GM21360 (cell line): ENCODE results near the gene WNK2.
"Not testable (repeated sequence)": the region's sequence is repeated elsewhere in the genome, so short reads cannot be mapped to it uniquely, and the experiment has no call there.

ENCODE experiments used
- ATAC-seq: cut with Tn5 transposase; IDR thresholded peaks from one replicate; pipeline ENCODE4 v1.9.1; 2021; ENCODE audit warnings: mild to moderate bottlenecking, moderate library complexity; ENCODE audit not compliant: unreplicated experiment

Gene WNK2

GRCh38 chr9:93321220-93321610 is 137.3 kb downstream of the WNK2 start:
- ATAC-seq: no peak

GRCh38 chr9:93323446-93323954 is 139.6 kb downstream of the WNK2 start:
- ATAC-seq: not testable (repeated sequence)

- ATAC-seq: no peak
Observed at GRCh38 chr9:93324191-93324834, 140.4 kb downstream of the WNK2 start.

GRCh38 chr9:93325307-93326035 is 141.5 kb downstream of the WNK2 start:
- no peak for ATAC-seq

DNA sequence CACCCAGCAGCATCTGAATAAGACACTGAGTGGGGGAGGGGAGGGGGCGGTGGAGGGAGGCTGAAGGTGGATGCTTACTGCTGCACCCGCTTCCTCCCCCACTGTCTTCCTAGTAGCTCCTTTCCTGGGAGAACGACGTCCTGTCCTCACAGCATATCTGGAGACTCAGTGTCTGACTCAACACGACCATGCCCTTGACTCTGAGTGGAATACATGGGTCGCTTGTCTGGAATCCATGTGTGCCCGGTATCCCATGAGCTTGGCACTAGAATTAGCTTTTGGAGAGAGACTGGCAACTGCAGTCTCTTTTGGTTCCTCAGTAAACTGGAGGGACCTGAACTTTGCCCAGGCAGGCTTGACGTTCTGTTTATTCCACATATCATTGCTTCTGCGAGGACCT is 142.1 kb downstream of the WNK2 start:
- ATAC-seq: no peak

DNA sequence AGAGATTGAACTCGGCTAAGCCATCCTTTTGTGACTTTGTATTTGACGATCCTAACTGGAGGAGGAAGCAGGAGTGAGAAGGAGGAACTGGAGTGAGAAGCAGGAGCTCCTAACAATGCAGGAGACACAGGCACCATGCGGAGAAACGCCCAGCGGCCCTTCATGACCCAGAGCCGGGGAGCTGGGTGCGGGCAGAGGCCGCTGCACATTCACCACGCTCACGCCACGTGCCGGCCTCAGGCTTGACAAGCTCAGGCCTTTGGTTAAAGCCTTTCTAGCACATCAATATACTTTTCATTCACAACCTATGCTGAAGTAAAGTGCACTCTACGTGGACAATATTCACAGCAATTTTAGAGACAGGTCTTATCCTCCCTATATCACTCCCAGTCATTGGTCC is 142.7 kb downstream of the WNK2 start:
- ATAC-seq: no peak

- no peak for ATAC-seq
Observed at GRCh38 chr9:93329629-93330280, 145.8 kb downstream of the WNK2 start.

DNA sequence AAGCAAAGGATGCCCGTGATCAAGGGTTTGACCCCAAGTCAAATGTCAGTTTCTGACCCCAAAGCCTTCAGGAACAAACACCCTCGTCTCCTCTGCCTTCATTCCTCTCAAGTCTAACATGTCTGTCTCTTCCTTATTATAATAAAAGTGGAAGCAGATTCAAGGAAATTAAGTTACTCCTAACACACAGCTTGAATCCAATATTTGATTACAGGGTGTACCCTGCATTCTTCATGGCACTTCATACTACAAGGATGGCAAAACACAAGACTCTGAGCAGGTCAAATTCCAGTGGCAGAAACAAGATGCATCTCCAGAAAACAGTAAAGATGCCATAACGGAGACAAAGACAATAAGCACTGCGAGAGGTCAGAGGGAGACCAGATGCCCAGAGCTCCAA is 148.4 kb downstream of the WNK2 start:
- ATAC-seq: no peak

DNA sequence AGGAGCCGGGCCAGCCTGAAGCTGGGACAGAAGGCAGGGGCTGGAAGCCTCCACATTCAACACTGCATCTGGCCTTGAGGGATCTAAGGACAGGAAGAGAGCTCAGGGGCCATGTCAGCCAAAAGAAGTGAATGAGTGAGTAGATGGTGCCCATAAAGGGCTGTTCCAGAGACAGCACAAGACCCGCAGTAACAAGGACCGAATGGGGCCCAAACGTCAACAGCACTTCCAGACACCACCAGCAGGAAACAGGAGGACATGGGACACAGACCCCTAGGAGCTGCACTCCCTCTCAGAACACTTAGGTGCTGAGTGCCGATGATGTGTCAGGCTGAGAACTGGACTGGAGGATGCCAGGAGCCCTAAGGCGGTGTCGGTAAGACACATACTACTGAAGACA is 152.8 kb downstream of the WNK2 start:
- no peak for ATAC-seq

DNA sequence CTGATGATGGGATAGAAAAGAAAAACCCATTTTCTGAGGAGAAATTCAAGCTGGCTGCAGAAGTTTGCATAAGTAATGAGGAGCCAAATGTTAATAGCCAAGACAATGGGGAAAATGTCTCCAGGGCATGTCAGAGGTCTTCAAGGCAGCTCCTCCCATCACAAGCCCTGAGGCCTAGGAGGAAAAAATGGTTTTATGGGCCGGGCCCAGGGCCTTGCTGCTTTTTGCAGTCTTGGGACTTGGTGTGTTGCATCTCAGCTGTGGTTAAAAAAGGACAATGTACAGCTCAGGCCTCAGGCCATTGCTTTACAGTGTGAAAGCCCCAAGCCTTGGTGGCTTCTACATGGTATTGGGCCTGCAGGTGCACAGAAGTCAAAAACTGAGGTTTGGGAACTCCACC is 154.3 kb downstream of the WNK2 start:
- not testable (repeated sequence) for ATAC-seq

DNA sequence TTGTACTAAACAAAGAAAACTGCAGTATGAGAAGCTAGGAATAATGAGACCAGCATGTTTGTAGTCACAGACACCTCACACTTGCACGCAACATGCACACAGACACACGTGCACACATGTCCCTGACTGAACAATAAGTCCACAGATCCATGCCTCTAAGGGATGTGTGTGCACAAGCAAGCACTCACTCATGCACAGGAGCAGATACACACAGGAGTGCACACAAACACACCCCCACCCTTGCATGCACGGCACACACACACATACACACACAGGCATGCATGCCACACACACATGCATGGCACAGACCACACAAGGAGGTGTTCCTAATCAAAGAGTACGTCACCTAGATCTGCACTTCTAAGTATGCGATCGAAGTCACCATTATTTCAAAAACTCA is 156.2 kb downstream of the WNK2 start:
- ATAC-seq: no peak

DNA sequence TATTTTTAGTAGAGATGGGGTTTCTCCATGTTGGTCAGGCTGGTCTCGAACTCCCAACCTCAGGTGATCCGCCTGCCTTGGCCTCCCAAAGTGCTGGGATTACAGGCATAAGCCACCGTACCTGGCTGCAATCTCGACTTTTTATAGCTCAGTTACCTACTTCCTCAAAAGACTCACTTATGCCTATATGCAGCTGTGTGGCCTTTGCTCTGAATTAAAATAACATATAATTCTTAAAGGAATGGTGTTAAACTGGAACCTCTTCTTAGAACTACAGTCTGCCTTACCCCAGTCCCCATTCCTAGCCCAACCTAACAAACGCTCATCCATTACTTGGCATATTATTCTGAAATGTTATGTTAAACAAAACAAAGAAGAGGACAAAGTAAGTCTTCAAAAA is 157.9 kb downstream of the WNK2 start:
- ATAC-seq: not testable (repeated sequence)

DNA sequence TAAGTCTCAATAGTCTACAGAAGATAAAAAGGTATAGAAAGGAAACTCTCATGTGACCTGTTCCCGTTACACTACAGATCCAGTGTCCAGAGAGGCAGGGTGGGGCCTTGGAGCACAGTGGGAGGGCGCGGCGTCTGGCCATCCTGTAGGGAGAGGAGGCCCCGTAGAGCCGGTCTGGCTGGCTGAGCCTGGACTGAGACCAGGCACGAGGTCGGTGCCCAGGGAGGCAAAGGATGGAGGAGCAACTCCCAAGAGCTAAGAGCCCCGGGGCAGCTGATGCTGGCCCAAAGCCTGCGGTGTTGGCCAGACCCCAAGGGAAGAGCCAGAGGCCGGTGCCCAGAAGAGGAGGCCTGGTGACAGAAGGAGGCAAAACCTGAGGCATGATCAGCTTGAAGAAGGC is 158.5 kb downstream of the WNK2 start:
- ATAC-seq: not testable (repeated sequence)

DNA sequence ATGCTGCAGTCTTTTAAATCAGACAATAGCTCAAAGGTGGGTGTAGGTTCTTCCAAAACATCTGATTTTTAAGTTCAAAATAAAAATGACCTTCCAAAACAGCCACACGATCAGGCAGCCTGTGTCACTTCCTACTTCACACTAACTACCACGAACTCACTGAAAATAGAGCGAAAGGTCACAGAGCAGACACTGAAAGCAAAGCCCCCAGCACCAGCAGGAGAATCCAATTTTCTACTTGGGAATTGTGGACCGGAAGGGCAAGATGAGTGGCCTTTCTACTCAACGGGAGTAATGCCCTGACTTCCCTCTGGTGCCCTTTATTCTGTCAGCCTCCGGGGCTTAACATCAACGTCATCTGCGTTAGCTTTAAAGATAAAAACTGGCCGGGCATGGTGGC is 159.7 kb downstream of the WNK2 start:
- ATAC-seq: no peak

DNA sequence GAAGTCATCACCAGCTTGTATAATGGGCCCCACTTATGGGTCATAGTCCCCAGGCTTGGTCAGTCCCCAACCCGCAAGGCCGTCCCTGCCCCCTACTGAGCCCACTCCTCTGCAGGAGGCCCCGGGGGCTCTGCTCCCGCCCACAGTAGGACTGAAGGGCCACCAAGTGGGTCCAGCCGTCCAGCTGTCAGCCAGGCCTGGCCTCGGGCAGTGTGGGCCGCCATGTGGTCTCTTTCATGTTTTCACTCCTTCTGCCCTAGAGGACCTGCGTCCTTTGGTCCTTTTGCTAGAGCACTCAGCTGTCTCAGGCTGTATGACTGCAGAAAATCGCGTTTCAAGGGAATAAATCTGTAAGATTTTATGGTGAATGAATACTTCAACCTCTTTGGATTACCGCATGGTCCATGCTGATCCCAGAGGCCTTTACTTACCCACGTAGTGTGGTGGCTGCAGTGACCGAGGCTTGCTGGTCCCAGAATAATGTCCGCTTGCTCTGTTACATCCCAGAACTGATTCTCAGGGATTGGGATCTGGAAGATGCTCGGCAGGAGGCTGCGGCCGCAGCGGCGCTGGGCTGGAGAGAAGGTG is 161.8 kb downstream of the WNK2 start:
- no peak for ATAC-seq

DNA sequence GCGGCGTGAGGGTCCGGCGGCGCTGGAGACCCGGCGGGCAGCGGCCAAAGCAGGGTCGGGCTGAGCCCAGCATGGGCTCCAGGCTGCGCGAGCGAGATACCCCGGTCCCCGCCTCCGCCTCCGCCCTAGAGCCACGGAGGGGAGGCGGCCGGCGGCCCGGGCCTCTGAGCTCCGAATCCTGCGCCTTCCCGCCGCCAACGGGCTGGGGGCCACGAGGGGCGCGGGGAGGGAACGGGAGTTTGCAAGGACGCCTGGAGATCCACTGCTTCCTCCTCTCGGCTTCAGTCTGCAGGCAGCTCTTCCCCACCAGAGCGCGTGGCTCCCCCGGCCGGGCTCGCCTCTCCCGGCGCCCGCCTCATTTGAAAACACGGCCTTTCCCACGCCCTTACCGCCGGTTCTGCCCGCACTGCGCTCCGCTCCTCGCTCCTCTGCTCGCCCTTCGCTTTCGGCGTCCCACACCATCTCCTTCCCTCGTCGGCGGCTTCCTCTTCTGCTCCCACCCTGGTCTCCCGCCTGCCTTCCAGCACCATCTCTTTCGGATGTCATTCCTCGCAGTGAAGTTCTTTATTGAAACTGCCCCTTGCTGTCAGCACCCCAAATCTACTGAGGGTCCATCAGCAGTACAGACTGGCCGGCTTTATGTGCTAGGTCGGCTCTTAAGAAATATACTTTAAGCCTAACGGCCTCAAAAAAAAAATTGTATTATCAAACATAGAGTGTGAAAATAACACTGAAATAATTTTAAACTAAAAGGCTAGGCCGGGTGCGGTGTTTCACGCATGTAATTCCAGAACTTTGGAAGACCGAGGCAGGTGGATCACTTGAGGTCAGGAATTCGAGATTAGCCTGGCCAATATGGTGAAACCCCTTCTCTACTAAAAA is 162.5 kb downstream of the WNK2 start:
- no peak for ATAC-seq

- not testable (repeated sequence) for ATAC-seq
Observed at GRCh38 chr9:93347371-93347975, 163.5 kb downstream of the WNK2 start.

GRCh38 chr9:93353413-93354310 is 169.7 kb downstream of the WNK2 start:
- ATAC-seq: not testable (repeated sequence)

DNA sequence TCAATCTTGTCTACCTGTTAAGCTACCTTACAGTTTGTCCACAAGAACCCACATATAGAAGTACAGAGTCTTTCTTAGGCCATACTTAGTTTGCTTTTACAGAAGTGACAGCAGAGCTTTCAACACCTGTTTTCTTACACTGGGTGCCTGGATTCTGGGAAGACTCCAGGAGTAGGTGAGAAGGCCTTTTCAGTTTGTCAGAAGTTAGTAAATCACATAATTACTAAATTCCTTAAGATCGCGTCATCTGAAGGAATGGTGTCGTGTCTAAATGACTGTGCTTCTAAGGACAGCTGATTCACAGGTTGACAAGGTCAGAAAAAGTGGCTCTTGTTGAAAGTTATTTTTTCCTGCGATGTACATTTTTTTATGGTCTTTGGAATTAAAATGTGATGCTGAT is 170.5 kb downstream of the WNK2 start:
- no peak for ATAC-seq
